WI38 (cell line): ENCODE results near the gene CDYL2.

Experiments used
- H3K4me3 ChIP-seq: 2 replicates; pipeline ENCODE4 v1.5.1; 2011; ENCODE audit warnings: low read depth, mild to moderate bottlenecking, control low read depth, low read length
- CTCF ChIP-seq: IDR thresholded peaks from 2 replicates; pipeline ENCODE4 v1.5.1; 2012; ENCODE audit warnings: low read depth, mild to moderate bottlenecking, control low read depth, low read length

Gene CDYL2

GRCh38 chr16:80746231-80746630, 58.2 kb downstream of the CDYL2 start:
- no peak for TF ChIP-seq CTCF
- H3K4me3 ChIP-seq, result no peak overlapping the region

GRCh38 chr16:80744856-80745255, 59.5 kb downstream of the CDYL2 start:
- no peak overlapping the region for H3K4me3 ChIP-seq
- TF ChIP-seq CTCF, result no peak

DNA sequence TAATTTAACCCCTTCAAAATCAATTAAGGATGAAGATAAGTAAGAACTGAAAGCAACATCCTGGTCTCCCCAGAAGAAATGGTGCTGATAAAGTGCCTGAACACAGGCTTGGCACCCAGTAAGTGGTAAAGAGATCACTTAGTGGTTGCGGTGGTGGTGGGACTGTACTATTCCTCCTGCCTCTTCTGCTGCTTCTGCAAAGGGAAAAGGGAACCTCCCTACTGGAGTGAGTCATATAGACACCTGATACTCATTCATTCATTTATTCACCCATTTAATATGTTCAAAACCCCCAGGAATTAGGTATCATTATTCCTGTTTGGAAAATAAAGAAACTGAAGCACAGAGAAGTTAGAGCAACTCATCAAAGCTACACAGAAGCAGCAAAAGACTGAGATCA, 60.6 kb downstream of the CDYL2 start:
- H3K4me3 ChIP-seq, result no peak overlapping the region
- TF ChIP-seq CTCF, result no peak

DNA sequence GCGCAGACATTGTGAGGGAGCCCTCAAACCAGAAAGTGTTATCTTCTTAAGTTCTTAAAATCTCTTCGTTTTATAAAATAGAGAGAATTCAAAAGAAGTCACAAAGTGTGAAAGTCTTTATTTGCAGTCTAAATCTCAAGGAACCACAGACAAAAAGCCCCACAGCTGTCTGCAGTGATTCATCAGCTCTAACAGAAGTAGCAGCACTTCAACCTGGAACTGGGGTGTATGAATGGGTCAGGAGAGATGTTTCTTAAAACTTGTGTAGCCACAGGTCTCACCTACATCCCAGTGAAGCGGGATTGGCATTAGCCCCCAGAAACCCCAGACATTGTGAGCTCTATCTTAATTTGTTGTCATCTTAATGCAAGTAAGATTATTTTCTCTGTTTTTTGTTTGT, 61.1 kb downstream of the CDYL2 start:
- no peak for TF ChIP-seq CTCF
- no peak overlapping the region for H3K4me3 ChIP-seq

DNA sequence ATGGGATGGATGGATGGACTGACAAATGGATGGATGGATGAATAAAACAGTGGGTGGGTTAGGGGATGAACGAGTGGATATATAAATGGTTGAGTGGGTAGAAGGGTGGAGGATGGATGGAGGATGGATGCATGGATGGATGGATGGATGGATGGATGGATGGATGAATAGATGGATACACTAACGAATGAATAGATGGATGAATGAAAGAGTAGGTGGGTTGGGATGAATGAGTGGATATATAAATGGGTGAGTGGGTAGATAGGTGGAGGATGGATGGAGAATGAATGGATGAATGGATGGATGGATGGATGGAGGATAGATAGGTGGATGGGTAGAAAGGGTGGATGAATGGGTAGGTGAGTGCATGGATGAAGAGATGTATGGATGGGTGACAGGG, 62.1 kb downstream of the CDYL2 start:
- no peak for TF ChIP-seq CTCF
- no peak overlapping the region for H3K4me3 ChIP-seq

DNA sequence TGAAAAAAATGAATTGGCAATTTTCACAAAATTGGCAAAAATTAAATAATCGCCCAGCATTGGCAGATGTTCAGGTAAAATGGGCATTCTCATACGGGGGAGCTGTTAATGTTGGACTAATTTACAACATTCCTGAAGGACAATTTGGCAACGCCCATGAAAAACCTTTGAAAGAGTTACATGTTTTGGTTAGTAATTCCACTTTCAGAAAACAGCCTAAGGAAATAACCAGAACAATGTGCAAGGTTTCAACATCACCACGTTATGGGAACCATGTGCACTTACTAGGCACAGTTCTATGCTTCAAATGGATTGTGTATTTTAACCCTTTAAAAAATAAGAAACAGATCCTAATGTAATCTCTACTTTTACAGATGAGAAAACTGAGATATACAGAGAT, 62.7 kb downstream of the CDYL2 start:
- TF ChIP-seq CTCF, result no peak
- H3K4me3 ChIP-seq, result no peak overlapping the region

GRCh38 chr16:80739523-80739922, 64.9 kb downstream of the CDYL2 start:
- no peak overlapping the region for H3K4me3 ChIP-seq
- TF ChIP-seq CTCF, result no peak
